ENCODE results near the gene TARDBP. TPM values are rescaled to one million over a fixed set of nuclear protein-coding genes. Genes with fewer than 3 reads are reported as not detected.
"Not testable (repeated sequence)": the region's sequence is repeated elsewhere in the genome, so short reads cannot be mapped to it uniquely, and the experiment has no call there.

The TARDBP gene
- total RNA-seq, 1 donor from 2014 or later, result 197 TPM

DNA sequence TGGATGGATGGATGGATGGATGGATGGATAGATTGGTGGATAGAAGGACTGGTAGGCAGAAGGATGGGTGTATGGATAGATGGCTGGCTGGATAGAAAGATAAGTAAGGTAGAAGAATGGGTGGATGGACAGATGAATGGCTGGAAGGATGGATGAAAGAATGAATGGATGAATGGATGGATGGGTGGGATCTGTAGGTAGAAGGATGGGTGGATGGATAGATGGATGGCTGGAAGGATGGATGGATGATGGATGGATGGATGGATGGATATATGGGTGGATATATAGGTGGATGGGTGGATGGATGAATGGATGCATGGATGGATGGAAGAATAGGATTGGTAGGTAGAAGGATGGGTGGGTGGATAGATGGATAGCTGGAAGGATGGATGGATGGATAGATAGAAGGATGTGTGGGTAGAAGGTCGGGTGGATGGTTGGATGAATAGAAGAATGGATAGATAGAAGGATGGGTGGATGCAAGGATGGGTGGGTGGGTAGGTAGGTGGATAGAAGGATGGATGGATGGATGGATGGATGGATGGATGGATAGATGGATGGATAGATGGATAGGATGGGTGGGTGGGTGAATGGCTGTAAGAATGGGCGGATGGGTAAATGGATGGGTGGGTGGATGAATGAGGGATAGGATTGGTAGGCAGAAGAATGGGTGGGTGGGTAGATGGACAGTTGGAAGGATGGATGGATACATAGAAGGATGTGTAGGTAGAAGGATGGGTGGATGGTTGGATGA, 27.1 kb downstream of the TARDBP start:
- Mint-ChIP-seq H3K27me3 (ENCODE audit: insufficient read depth) (peaks cover 3% of the 10 kb centered on the region), H3K36me3 (ENCODE audit: low read depth) (no peaks in the 10 kb centered on the region), H3K4me1 (ENCODE audit: low read depth) (peaks cover 7% of the 10 kb centered on the region), H3K9me3 (no peaks in the 10 kb centered on the region), H3K27ac (no peak overlapping the region), H3K4me3 (no peak overlapping the region)
- intact Hi-C loops (cut with micrococcal nuclease), result loop anchor here (5.0 kb wide), 1 partner anchor 33 kb away; no protein-coding TSS in a partner anchor
- DNase-seq (ENCODE audit: low spot score), result no peak

DNA sequence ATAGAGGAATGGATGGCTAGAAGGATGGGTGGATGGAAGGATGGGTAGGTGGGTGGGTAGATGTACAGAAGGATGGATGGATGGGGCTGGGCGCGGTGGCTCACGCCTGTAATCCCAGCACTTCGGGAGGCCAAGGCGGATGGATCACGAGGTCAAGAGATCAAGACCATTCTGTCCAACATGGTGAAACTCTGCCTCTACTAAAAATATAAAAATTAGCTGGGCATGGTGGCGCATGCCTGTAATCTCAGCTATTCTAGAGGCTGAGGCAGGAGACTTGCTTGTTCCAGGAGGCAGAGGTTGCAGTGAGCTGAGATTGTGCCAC, 27.6 kb downstream of the TARDBP start:
- H3K4me1 Mint-ChIP-seq (ENCODE audit: low read depth); DNase-seq (ENCODE audit: low spot score); H3K4me3 Mint-ChIP-seq; H3K9me3 Mint-ChIP-seq; H3K36me3 Mint-ChIP-seq (ENCODE audit: low read depth); intact Hi-C loops (cut with micrococcal nuclease); H3K27ac Mint-ChIP-seq; H3K27me3 Mint-ChIP-seq (ENCODE audit: insufficient read depth): not testable (repeated sequence)

DNA sequence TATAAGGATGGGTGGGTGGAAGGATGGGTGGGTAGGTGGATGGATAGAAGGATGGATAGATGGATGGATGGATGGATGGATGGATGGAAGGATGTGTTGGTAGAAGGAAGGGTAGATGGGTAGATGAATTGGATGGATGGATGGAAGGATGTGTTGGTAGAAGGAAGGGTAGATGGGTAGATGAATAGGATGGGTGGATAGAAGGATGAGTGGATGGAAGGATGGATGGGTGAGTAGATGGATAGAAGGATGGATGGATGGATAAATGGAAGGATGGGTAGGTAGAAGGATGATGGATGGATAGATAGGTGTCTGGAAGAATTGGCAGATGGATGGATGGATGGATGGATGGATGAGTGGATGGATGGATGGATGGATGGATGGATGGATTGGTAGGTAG, 28.6 kb downstream of the TARDBP start:
- no peak for DNase-seq (ENCODE audit: low spot score)
- Mint-ChIP-seq H3K9me3 (no peaks in the 10 kb centered on the region), H3K27ac (no peak overlapping the region), H3K27me3 (ENCODE audit: insufficient read depth) (peaks cover 3% of the 10 kb centered on the region), H3K36me3 (ENCODE audit: low read depth) (no peaks in the 10 kb centered on the region), H3K4me1 (ENCODE audit: low read depth) (peaks cover 7% of the 10 kb centered on the region), H3K4me3 (no peak overlapping the region)
- intact Hi-C loops (cut with micrococcal nuclease), result no loop called here

DNA sequence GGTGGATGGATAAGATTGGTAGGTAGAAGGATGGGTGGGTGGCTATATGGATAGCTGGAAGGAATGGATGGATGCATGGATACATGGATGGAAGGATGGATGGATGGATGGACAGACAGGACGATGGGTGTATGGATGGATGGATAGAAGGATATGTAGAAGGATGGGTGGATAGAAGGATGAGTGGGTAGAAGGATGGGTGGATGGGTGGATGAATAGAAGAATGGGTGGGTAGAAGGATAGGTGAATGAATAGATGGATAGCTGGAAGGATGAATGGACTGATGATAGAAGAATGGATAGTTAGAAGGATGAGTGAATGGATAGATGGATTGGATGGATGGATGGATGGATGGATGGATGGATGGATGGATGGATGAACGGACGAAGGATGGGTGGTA, 29.6 kb downstream of the TARDBP start:
- Mint-ChIP-seq H3K36me3 (ENCODE audit: low read depth) (no peaks in the 10 kb centered on the region), H3K4me1 (ENCODE audit: low read depth) (peaks cover 7% of the 10 kb centered on the region), H3K4me3 (no peak overlapping the region), H3K27me3 (ENCODE audit: insufficient read depth) (peaks cover 3% of the 10 kb centered on the region), H3K9me3 (no peaks in the 10 kb centered on the region), H3K27ac (no peak overlapping the region)
- no peak for DNase-seq (ENCODE audit: low spot score)
- intact Hi-C loops (cut with micrococcal nuclease), result no loop called here

DNA sequence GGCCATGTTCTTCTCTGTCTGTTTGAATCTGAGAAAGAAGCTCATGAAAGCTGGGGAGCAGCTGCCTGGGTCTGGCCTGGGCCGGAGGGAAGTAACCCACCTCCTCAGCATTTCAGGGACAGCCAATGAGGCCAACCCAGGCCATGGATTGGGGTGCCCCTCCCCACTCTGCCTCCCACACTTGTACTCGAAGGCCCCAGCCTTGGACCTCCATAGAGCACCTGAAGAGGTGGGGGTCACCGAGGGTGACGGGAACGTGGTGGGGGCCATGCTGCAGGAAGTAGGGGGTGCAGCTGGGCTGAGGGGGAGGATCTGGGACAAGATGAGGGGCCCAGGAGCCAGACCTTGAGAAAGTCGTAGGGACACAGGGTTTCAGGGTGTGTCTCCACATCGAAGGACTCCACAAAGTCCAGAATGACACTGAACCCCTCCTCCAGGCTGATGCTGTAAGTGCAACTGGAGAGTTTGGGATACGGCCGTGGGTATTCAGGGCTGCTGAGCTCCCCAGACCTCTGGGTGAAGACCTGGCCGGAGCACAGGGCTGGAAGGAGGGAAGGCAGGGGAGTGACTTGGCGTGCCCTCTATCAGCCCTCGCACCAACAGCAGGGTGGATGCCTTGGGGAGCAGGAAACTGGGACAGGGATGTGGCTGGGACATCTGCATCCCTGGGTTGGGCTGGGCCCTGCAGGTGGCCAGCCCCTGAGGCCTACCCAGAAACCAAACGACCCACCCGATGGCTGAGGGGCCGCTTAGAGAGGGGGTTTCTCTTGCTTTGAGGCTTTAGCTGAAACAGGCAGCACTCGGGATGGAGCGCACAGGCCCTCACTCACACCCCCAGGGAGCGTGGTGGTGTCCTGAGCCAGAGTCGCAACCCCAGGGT, 30.8 kb downstream of the TARDBP start:
- intact Hi-C loops (cut with micrococcal nuclease), result no loop called here
- no peaks in the 10 kb centered on the region for H3K27me3 Mint-ChIP-seq (ENCODE audit: insufficient read depth)
- H3K36me3 Mint-ChIP-seq (ENCODE audit: low read depth), result no peaks in the 10 kb centered on the region
- no peaks in the 10 kb centered on the region for H3K4me1 Mint-ChIP-seq (ENCODE audit: low read depth)
- no peaks in the 10 kb centered on the region for H3K9me3 Mint-ChIP-seq
- DNase-seq (ENCODE audit: low spot score), result no peak
- no peak overlapping the region for H3K27ac Mint-ChIP-seq
- H3K4me3 Mint-ChIP-seq, result no peak overlapping the region

DNA sequence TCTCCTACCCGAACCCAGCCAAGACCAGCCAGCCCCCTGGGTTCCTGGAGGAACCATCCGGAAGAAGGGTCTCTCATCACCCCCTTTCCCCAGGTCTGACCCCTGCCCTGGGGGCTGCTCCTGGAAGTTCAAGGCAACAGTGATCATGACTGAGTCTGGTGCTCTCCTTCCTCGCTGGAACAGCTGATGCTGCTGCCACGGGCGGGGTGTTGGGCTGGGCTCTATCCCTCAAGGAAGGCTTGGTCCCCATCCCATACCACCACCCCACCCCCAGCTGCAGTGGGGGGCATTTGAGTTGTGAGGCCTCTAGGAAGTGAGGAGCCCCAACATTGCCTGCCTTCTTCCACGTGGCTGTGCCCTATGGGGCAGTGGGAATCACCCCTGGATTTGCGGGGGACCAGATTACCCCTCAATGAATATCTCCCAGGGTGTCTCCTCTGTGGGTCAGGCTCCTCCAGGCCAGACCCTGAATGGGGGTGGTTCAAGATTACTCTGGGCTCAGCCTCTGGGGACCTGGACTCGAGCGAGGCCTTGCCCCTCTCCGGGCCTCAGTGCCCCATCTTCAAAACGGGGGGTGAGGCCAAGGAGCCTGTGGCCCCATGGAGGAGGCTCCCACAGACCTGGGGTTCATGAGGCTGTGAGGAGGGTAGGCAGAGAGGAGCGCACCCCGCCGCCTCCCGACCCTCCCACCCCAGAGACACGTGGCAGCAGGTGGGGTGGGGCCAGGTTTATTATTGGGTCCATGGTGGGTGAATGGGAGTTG, 31.8 kb downstream of the TARDBP start:
- no peak overlapping the region for H3K4me3 Mint-ChIP-seq
- DNase-seq (ENCODE audit: low spot score), result no peak
- H3K27ac Mint-ChIP-seq, result no peak overlapping the region
- no peaks in the 10 kb centered on the region for H3K9me3 Mint-ChIP-seq
- no peaks in the 10 kb centered on the region for H3K27me3 Mint-ChIP-seq (ENCODE audit: insufficient read depth)
- no peaks in the 10 kb centered on the region for H3K4me1 Mint-ChIP-seq (ENCODE audit: low read depth)
- intact Hi-C loops (cut with micrococcal nuclease), result no loop called here
- H3K36me3 Mint-ChIP-seq (ENCODE audit: low read depth), result no peaks in the 10 kb centered on the region

DNA sequence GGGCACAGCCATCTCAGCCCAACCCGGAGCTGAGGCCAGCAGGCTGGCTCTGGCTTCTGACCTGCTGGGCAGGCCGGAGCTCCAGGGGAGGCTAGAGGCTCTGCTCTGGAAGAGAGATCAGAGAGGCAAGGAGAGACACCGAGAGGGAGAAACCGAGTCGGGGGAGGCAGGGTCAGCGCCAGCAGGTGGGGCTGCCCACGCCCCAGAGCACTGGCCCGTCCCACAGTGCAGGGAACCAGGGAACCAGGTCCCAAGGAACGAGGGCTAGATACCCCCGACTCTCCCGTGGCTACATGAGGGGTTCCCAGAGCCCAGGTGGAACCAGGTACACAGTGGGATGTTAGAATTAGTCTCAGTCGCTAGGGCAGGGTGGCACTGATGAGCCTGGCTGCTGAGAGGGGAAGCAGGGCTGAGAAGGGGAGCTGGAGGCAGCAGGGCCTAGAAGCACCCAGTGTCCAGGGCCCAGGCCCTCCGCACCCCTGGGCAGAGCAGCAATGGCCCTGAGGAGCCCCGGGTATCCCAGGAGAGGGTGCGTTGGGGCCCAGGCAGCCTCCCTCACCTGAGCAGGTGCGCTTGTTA, 32.5 kb downstream of the TARDBP start:
- H3K27me3 Mint-ChIP-seq (ENCODE audit: insufficient read depth), result no peaks in the 10 kb centered on the region
- H3K4me1 Mint-ChIP-seq (ENCODE audit: low read depth), result no peaks in the 10 kb centered on the region
- no peaks in the 10 kb centered on the region for H3K9me3 Mint-ChIP-seq
- intact Hi-C loops (cut with micrococcal nuclease), result no loop called here
- no peak for DNase-seq (ENCODE audit: low spot score)
- no peaks in the 10 kb centered on the region for H3K36me3 Mint-ChIP-seq (ENCODE audit: low read depth)
- H3K4me3 Mint-ChIP-seq, result no peak overlapping the region
- no peak overlapping the region for H3K27ac Mint-ChIP-seq

DNA sequence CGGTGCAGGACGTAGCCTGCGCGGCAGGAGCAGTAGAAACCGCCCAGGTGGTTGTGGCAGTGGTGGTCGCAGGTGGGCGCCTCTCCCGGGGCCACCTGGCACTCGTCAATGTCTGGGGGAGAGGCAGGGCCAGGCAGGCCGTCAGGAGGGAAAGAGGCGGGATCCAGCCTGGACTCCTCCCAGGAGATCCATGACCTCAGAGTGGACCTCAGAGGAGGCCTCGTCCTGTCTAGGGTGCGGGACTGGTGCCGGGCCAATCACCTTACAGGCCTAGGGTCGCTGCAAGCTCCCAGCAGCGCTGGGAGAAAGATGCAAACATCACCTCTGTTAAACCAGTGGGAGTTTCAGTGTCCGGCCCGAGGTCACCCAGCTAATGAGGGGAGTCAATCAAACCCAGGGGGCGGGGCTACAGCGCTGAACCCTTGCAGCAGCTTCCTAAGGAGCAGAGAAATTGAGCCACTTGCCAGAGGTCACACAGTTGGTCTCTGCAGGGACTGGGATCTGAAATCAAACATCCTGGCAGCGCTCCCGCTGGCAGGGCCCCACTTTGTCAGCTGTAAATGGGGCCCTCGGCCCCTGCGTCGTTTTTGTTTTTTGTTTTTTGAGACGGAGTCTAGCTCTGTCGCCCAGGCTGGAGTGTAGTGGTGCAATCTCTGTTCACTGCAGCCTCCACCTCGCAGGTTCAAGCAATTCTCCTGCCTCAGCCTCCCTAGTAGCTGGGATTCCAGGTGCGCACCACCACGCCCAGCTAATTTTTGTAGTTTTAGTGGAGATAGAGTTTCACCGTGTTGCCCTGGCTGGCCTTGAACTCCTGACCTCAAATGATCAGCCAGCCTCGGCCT, 33.2 kb downstream of the TARDBP start:
- Mint-ChIP-seq H3K27ac (no peak overlapping the region), H3K36me3 (ENCODE audit: low read depth) (no peaks in the 10 kb centered on the region), H3K9me3 (no peaks in the 10 kb centered on the region), H3K27me3 (ENCODE audit: insufficient read depth) (no peaks in the 10 kb centered on the region), H3K4me1 (ENCODE audit: low read depth) (no peaks in the 10 kb centered on the region), H3K4me3 (no peak overlapping the region)
- DNase-seq (ENCODE audit: low spot score), result no peak
- intact Hi-C loops (cut with micrococcal nuclease), result no loop called here

DNA sequence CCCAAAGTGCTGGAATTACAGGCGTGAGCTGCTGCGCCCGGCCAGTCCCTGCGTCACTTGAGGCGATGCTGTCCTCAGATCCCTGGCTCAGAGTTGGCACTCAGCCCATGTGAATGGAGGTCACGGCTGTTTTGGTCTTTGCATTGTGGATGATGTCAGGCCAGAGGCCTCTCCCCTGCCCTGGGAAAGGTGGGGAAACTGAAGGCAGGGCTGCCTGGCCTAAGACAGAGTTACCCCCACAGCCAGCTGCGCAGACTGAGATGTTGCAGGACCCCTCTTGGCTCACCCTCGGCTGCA, 33.8 kb downstream of the TARDBP start:
- Mint-ChIP-seq H3K36me3 (ENCODE audit: low read depth) (no peaks in the 10 kb centered on the region), H3K4me3 (no peak overlapping the region), H3K9me3 (no peaks in the 10 kb centered on the region), H3K27me3 (ENCODE audit: insufficient read depth) (no peaks in the 10 kb centered on the region), H3K4me1 (ENCODE audit: low read depth) (no peaks in the 10 kb centered on the region), H3K27ac (no peak overlapping the region)
- intact Hi-C loops (cut with micrococcal nuclease), result no loop called here
- DNase-seq (ENCODE audit: low spot score), result no peak

DNA sequence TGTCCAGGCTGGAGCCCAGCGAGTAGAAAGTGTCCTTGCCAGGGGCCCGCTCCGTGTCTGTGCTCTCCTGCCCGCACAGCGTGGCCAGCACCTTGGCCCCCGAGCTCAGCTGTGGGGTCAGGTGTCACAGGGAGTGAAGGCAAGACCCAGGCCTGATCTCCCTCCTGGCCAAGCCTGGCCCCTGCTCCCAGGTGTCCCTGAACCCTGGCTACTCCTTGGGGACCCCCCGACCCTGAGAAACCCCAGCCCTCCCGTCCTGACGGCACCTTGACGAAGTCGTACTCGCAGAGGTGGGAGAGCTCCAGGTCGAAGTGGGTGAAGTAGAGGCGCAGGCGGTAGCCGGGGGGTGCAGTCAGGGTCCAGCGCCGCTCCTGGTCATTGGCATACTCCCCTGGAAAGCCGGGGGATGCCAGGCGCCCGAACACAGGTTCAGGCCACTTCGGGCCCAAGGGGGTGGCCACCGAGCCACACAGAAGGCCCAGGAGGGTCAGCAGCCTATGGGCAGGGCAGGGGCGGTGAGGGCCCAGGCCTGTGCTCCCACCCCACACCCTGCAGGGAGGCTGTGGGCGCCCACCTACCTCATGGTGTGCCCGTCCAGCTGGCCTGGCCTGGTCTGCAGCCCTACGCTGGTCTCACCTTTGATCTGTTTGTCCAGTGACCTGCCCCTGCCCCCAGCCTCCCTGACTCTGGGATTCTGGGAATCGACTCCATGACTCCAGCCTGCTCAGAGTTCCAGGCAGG, 34.3 kb downstream of the TARDBP start, which contains the start of gene MASP2:
TSS of gene MASP2 (minus strand) at position 615 of the 741 bp plus-strand sequence. CDS start at position 583, 32 bp downstream.
- Mint-ChIP-seq H3K4me3 (no peak within 1 kb of the TSS), H3K36me3 (ENCODE audit: low read depth) (no peaks in the 10 kb centered on the region), H3K27ac (no peak within 1 kb of the TSS), H3K27me3 (ENCODE audit: insufficient read depth) (no peaks in the 10 kb centered on the region), H3K9me3 (no peaks in the 10 kb centered on the region), H3K4me1 (ENCODE audit: low read depth) (no peaks in the 10 kb centered on the region)
- intact Hi-C loops (cut with micrococcal nuclease), result no loop called here
- DNase-seq (ENCODE audit: low spot score), result no peak

DNA sequence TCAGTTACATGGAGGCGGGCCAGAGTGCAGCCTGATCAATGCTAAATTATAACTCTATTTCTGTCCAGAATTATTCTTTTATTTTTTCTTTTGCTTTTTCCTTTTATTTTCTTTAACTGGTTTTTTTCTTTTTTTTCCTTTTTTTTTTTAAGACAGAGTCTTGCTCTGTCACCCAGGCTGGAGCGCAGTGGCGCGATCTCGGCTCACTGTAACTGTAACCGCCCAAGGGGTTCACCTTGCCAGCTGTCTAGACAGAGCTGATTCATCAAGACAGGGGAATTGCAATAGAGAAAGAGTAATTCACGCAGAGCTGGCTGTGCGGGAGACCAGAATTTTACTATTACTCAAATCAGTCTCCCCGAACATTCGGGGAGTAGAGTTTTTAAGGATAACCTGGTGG, 38.7 kb downstream of the TARDBP start:
- H3K36me3 Mint-ChIP-seq (ENCODE audit: low read depth); H3K4me3 Mint-ChIP-seq; H3K27me3 Mint-ChIP-seq (ENCODE audit: insufficient read depth); H3K27ac Mint-ChIP-seq; H3K9me3 Mint-ChIP-seq; H3K4me1 Mint-ChIP-seq (ENCODE audit: low read depth); DNase-seq (ENCODE audit: low spot score); intact Hi-C loops (cut with micrococcal nuclease): not testable (repeated sequence)
